GM12875 (cell line): ENCODE data around the gene ESPL1.
A peak's percentile ranks its signal among the peaks of the same experiment; 100 is the strongest.
"Not testable (repeated sequence)": the region's sequence is repeated elsewhere in the genome, so short reads cannot be mapped to it uniquely, and the experiment has no call there.

Experiments
- H3K4me3 ChIP-seq: one replicate; pipeline ENCODE4 v1.5.1; 2011; ENCODE audit warnings: low read depth, low read length, control low read depth
- CTCF ChIP-seq: IDR thresholded peaks from 2 replicates; pipeline ENCODE4 v1.5.1; 2011; ENCODE audit warnings: low read depth, mild to moderate bottlenecking, control low read depth, inconsistent platforms, low read length, moderate library complexity, borderline replicate concordance; ENCODE audit not compliant: insufficient read depth

Gene ESPL1

GRCh38 chr12:53325511-53326061 lies 57.5 kb downstream of the ESPL1 start:
- TF ChIP-seq CTCF = no peak
- peak overlapping the region; percentile 63 for H3K4me3 ChIP-seq

GRCh38 chr12:53326460-53327185 lies 58.5 kb downstream of the ESPL1 start:
- H3K4me3 ChIP-seq = no peak overlapping the region
- no peak for TF ChIP-seq CTCF

DNA sequence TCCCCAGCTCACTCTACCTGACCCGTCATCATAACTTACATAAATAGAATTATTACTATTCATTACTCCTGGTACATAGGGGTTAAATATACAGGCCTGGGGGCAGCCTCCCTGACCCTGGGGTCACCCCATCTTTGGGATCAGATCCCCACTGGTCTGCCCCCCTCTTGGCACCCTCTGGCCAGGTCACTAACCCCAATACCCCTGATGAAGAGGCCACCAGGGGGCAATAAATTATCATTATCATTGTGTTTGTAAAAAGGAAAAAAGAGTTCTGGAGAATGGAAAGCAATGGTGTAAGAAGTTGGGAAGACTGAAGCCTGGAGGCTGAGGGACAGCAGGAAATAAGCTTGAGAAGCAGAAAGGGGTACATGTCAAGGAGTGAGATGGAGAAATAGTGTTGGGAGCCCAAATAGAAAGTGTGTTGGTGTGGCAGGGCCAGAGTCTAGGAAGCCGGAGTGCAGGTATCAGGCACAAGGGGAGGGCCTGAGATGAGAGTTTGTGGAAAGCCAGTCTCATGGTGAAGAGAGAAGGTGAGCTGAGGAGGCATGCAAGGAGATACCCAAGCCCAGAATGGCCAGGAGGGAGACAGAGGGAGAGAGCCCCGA lies 59.4 kb downstream of the ESPL1 start:
- no peak overlapping the region for H3K4me3 ChIP-seq
- no peak for TF ChIP-seq CTCF

- peak; percentile 20; the same call in 1 of the 2 replicates for TF ChIP-seq CTCF
- no peak overlapping the region for H3K4me3 ChIP-seq
Measured at GRCh38 chr12:53328043-53328435, 59.9 kb downstream of the ESPL1 start.

- no peak for TF ChIP-seq CTCF
- no peak overlapping the region for H3K4me3 ChIP-seq
Measured at GRCh38 chr12:53330671-53331070, 62.6 kb downstream of the ESPL1 start.

- not testable (repeated sequence) for H3K4me3 ChIP-seq
Measured at GRCh38 chr12:53332339-53332738, 64.2 kb downstream of the ESPL1 start.

GRCh38 chr12:53332744-53333143 lies 64.6 kb downstream of the ESPL1 start:
- TF ChIP-seq CTCF = no peak

More at GRCh38 chr12:53332744-53333143, 64.6 kb downstream of the ESPL1 start:
- no peak overlapping the region for H3K4me3 ChIP-seq
